Progenitor cell of endocrine pancreas (in vitro differentiated cells): ENCODE results near the gene DSP. TPM values are rescaled to one million over a fixed set of nuclear protein-coding genes. Genes with fewer than 3 reads are reported as not detected.

Experiments
- DNase-seq: peaks from one replicate; pipeline ENCODE4 v3.0.0; 2021; ENCODE audit warnings: low spot score; ENCODE audit not compliant: unreplicated experiment
- H3K27ac Mint-ChIP-seq: 2 replicates; pipeline ENCODE4 v1.8.0; 2021; ENCODE audit warnings: mild to moderate bottlenecking, moderate library complexity, mixed read lengths
- H3K27me3 Mint-ChIP-seq: 2 replicates; pipeline ENCODE4 v1.8.0; 2021; ENCODE audit warnings: mixed read lengths
- H3K36me3 Mint-ChIP-seq: 2 replicates; pipeline ENCODE4 v1.8.0; 2022; ENCODE audit warnings: mixed read lengths; ENCODE audit not compliant: insufficient read depth
- H3K4me1 Mint-ChIP-seq: 2 replicates; pipeline ENCODE4 v1.8.0; 2021; ENCODE audit warnings: low read depth, mixed read lengths
- H3K4me3 Mint-ChIP-seq: 2 replicates; pipeline ENCODE4 v1.8.0; 2021; ENCODE audit warnings: low read depth, mild to moderate bottlenecking, moderate library complexity, mixed read lengths
- H3K9me3 Mint-ChIP-seq: 2 replicates; pipeline ENCODE4 v1.8.0; 2021; ENCODE audit warnings: low read depth, mixed read lengths
- CTCF ChIP-seq: fragments of 200-600 bp; sonication (generic); IDR thresholded peaks from one replicate; pipeline ENCODE4 v1.5.0; 2021; ENCODE audit warnings: antibody characterized with exemption, mild to moderate bottlenecking; ENCODE audit not compliant: unreplicated experiment
- total RNA-seq: library from RNA; stranded (reverse); gene quantifications from 2 replicates; pipeline ENCODE4 v1.2.1, GENCODE V29; 2021

Gene DSP
- total RNA-seq, 1 donor from 2014 or later, result 365 TPM

- Mint-ChIP-seq H3K9me3 (no peaks in the 10 kb centered on the region), H3K4me3 (no peak overlapping the region), H3K36me3 (no peaks in the 10 kb centered on the region), H3K27ac (no peak overlapping the region), H3K4me1 (peaks cover 2% of the 10 kb centered on the region), H3K27me3 (peaks cover 3% of the 10 kb centered on the region)
- no peak for TF ChIP-seq CTCF
- no peak for DNase-seq
Measured at GRCh38 chr6:7631466-7631865, 90.0 kb downstream of the DSP start.

- no peaks in the 10 kb centered on the region for H3K9me3 Mint-ChIP-seq
- DNase-seq, result no peak
- no peak overlapping the region for H3K27ac Mint-ChIP-seq
- no peaks in the 10 kb centered on the region for H3K27me3 Mint-ChIP-seq
- H3K4me3 Mint-ChIP-seq, result no peak overlapping the region
- H3K4me1 Mint-ChIP-seq, result peaks cover 2% of the 10 kb centered on the region
- no peaks in the 10 kb centered on the region for H3K36me3 Mint-ChIP-seq
- TF ChIP-seq CTCF, result no peak
Measured at GRCh38 chr6:7632501-7633290, 91.2 kb downstream of the DSP start.

GRCh38 chr6:7633361-7633760 is 91.9 kb downstream of the DSP start:
- DNase-seq, result no peak

GRCh38 chr6:7636151-7636550 is 94.7 kb downstream of the DSP start:
- DNase-seq, result no peak
- no peaks in the 10 kb centered on the region for H3K9me3 Mint-ChIP-seq
- no peak overlapping the region for H3K4me3 Mint-ChIP-seq
- no peak for TF ChIP-seq CTCF
- H3K27me3 Mint-ChIP-seq, result no peaks in the 10 kb centered on the region
- H3K27ac Mint-ChIP-seq, result no peak overlapping the region
- peaks cover 1% of the 10 kb centered on the region for H3K36me3 Mint-ChIP-seq
- H3K4me1 Mint-ChIP-seq, result peaks cover 2% of the 10 kb centered on the region

More at GRCh38 chr6:7633361-7633760, 91.9 kb downstream of the DSP start:
- Mint-ChIP-seq H3K36me3 (no peaks in the 10 kb centered on the region), H3K4me1 (peaks cover 2% of the 10 kb centered on the region), H3K9me3 (no peaks in the 10 kb centered on the region), H3K27ac (no peak overlapping the region), H3K27me3 (no peaks in the 10 kb centered on the region), H3K4me3 (no peak overlapping the region)
- TF ChIP-seq CTCF, result no peak

Other genes starting within 250 kb of the DSP start
- 112 and 113 TPM in 2 replicates for gene SSR1, start 228.5 kb upstream of the DSP start, total RNA-seq
- gene CAGE1, start 151.9 kb upstream of the DSP start, total RNA-seq, result not detected in 2 replicates
- gene RIOK1, start 151.9 kb upstream of the DSP start, total RNA-seq, result 28.5 and 28.9 TPM in 2 replicates
- gene SNRNP48, start 48.5 kb downstream of the DSP start, total RNA-seq, result 19.2 and 20.1 TPM in 2 replicates
- 2.5 and 3.4 TPM in 2 replicates for gene BMP6, start 184.4 kb downstream of the DSP start, total RNA-seq